Muscle of arm (tissue), 12 donors: Measurements from ENCODE around the gene EPB41L3. TPM values are rescaled to one million over a fixed set of nuclear protein-coding genes. Genes with fewer than 3 reads are reported as not detected.
"Not testable (repeated sequence)": the region's sequence is repeated elsewhere in the genome, so short reads cannot be mapped to it uniquely, and the experiment has no call there.

Source experiments
- DNase-seq: peaks from one replicate; pipeline ENCODE4 v3.0.0-alpha.2; 2013
- polyA plus RNA-seq, 12 donors: library from polyadenylated mRNA; unstranded; fragments of 120-200 nt; gene quantifications; one replicate each; pipeline ENCODE4 v1.2.1, GENCODE V29; 2013; ENCODE audit not compliant: insufficient read length in 12 of 12

Gene EPB41L3
- polyA plus RNA-seq, 12 donors = 100 to 150 (median 118) TPM

DNA sequence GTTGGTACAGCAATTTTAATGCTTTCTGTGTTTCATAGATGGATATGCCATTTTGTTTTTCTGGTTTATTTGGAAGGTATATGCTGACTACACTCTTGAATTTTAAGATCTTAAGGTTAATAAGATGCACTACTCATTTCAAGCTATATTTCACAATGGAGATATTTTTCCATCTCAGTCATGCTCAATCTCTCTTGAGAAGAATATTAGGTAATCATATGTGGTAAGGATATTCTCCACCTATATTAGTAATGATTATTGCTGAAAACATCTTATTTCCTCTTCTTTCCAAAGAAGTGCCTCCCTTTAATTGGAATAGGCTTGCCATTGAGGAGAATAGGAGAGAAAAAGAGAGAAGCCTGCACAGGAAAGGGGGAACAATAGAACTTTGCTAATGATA lies 40.1 kb downstream of the EPB41L3 start:
- no peak for DNase-seq

GRCh38 chr18:5500158-5500939 lies 43.4 kb downstream of the EPB41L3 start:
- no peak for DNase-seq

DNA sequence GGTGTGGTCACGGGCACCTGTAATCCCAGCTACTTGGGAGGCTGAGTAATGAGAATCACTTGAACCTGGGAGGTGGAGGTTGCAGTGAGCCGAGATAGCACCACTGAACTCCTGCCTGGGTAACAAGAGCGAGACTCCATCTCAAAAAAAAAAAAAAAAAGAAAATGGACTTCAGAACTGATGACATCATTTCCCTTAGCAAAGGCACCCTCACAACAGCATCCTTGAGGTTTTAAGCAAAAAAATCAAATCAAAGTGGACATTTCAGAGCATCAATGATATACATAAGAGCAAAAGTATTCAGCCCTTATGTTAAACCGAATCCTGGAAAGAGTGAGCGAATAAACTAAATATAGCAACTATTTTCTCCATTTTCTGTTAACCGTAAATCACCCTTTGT lies 45.3 kb downstream of the EPB41L3 start:
- no peak for DNase-seq

GRCh38 chr18:5496305-5496704 lies 47.5 kb downstream of the EPB41L3 start:
- DNase-seq = no peak

- no peak for DNase-seq
Observed at GRCh38 chr18:5490753-5491480, 52.9 kb downstream of the EPB41L3 start.

DNA sequence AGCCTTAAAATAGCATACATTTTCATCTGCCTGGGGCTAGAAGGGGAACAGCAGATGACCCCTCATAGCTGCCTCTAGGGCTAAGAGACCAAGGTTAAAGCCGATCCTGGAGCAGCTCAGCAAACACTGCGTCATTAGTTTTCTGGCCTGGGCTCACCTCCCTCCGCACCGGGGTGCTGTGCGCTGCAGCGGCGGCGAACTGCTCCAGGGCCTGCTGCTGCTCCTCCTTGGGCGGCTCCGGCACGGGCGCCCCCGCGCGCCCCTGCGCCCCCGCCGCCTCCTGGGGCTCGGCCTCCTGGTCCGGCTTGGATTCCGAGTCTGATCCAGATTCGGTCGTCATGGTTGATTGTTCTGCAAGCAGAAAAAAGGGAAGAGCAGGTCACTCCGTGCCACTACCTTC lies 55.0 kb downstream of the EPB41L3 start:
- no peak for DNase-seq

DNA sequence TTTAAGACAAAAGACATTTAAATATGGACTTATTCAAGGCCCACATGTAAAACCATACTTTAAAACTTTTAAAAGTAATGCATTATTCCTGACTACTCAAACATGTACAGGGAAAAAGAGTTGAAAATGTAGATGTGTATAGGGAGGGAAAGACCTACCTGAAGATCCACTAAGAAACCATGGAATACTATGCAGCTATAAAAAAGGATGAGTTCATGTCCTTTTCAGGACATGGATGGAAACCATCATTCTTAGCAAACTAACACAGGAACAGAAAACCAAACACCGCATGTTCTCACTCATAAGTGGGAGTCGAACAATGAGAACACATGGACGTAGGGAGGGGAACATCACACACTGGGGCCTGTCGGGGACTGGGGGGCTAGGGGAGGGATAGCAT lies 55.8 kb downstream of the EPB41L3 start:
- not testable (repeated sequence) for DNase-seq

- no peak for DNase-seq
Observed at GRCh38 chr18:5484526-5484925, 59.3 kb downstream of the EPB41L3 start.

GRCh38 chr18:5481621-5482020 lies 62.2 kb downstream of the EPB41L3 start:
- no peak for DNase-seq

- DNase-seq = no peak
Observed at GRCh38 chr18:5478261-5478660, 65.5 kb downstream of the EPB41L3 start.

DNA sequence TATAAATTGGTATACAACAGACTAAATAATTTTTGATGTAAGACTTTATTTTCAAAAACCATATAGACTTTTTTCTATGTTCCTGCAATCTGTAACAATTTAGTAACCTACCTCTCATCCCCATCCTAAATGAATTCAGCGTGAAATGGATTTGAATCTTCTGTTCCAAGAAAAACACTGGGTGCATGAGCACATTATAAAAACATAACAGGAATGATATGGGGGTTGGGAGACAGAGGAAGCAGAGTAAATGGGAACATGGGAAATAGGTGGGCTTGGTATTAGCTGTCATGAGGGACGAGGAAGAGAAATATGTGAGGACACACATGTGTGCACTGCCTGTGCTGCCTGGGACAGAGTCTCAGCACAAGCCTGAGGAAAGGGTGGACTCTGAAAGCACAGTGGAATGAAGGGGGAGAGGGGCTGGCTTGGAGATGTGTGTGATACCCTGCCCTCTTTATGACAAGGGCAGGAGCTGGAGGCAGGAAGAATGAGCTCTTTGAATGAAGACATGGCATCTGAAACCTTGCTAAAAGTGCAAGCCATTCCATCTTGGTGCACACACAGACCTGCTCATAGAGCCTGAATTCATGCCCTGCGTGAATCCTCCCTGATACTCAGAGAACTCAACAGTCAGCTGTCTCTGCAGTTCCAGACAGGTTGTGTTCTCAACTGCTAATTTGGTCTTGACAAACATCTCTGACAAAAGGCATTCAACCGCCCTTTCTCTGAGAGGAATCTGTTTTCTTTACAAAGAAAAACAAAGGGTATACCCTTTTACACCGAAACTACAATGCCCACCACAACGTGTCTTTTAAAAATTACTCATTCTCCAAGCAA lies 66.6 kb downstream of the EPB41L3 start:
- no peak for DNase-seq

DNA sequence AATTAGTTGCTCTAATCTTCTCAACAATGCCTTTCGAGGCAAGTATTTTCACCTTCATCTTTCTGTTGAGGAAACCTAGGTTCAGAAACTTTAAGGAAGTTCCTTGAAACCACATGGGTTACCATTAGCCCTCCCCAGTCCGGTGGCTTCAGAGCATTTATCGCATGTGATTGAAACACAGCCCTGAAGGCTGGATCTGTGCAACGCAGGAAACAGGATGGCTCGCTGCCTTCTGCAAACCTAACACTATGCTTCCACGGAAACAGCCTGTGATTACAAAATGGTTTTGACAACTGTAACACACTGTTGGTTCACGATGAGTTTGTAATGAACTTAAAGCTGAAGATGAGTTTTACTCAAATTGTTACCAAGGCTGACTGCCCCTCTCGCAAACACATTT lies 68.5 kb downstream of the EPB41L3 start:
- DNase-seq = no peak

DNA sequence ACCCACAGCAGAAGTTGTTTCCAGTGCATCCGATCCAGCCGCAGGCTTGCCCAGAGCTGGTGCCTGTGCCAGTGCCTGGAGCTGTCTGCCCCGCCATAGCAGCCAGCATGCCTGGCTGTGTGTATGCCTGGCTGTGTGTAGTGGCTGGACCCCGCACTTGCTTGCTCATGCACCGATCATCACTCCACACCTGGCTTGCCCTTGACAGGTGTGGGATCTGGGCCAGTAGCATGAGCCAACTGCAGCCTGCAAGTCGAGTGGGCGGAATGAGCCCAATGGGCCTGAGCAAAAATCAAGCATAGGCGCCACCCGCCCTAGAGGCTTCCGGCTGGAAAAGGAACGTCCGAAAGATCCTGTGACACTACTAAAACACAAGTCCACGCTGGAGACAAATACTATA lies 74.5 kb downstream of the EPB41L3 start:
- no peak for DNase-seq

GRCh38 chr18:5468394-5468793 lies 75.4 kb downstream of the EPB41L3 start:
- DNase-seq = no peak

DNA sequence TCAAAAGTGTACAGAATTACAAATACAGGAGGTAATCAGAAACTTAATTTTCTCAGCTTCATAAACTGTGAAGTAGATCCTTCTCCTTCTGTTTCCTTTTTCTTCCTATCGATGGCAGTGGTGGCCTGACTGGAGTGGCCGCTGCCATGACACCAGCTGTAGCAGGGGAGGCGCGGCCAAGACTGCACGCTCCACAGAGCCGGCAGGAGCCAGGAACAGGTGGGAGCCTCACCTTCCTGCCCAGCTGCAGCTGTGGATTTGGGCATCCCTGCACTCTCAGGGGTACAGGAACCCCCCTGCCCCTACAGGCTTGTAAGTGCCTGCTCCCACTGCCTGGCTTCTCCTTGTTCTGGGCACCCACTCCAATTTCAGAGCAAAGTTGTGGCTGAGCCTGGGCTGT lies 76.1 kb downstream of the EPB41L3 start:
- DNase-seq = no peak

- DNase-seq = no peak
Observed at GRCh38 chr18:5466256-5466655, 77.5 kb downstream of the EPB41L3 start.

GRCh38 chr18:5464251-5464650 lies 79.5 kb downstream of the EPB41L3 start:
- DNase-seq = no peak

GRCh38 chr18:5463831-5464230 lies 80.0 kb downstream of the EPB41L3 start:
- DNase-seq = no peak

GRCh38 chr18:5463390-5463789 lies 80.4 kb downstream of the EPB41L3 start:
- DNase-seq = peak; percentile 29

DNA sequence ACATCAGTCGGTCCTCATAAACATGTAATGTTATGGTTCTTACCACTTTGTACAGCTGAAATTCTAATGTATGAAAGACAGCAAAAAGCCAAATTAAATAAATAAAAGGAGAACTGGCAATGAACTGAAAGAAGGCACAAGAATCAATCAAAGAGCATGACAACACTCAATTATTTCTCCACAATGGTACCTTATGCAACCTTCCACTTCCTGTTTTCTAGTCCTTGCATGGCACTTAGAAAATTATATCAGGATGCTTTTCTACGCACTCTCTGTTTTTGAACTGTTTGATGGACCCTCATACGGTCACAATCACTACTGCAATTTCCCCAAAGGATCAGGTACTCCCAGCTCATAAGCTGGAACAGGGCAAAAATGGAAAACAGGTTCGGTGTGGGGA lies 81.6 kb downstream of the EPB41L3 start:
- DNase-seq = no peak

GRCh38 chr18:5461041-5461440 lies 82.8 kb downstream of the EPB41L3 start:
- no peak for DNase-seq

GRCh38 chr18:5457462-5457957 lies 86.3 kb downstream of the EPB41L3 start:
- no peak for DNase-seq
